Rectal smooth muscle tissue (tissue), 1 donor: ENCODE measurements around the gene NOC4L.
"Not testable (repeated sequence)": the region's sequence is repeated elsewhere in the genome, so short reads cannot be mapped to it uniquely, and the experiment has no call there.

ENCODE experiments used
- H3K27ac ChIP-seq: one replicate; pipeline ENCODE4 v1.7.0; 2013; ENCODE audit warnings: low read depth, low read length, inconsistent platforms
- H3K27me3 ChIP-seq: one replicate; pipeline ENCODE4 v1.7.0; 2013; ENCODE audit warnings: low read length; ENCODE audit not compliant: control insufficient read depth, insufficient read depth
- H3K36me3 ChIP-seq: one replicate; pipeline ENCODE4 v1.7.0; 2013; ENCODE audit warnings: low read length; ENCODE audit not compliant: control insufficient read depth, insufficient read depth
- H3K4me1 ChIP-seq: one replicate; pipeline ENCODE4 v1.7.0; 2013; ENCODE audit warnings: low read length; ENCODE audit not compliant: control insufficient read depth, insufficient read depth
- H3K4me3 ChIP-seq: one replicate; pipeline ENCODE4 v1.7.0; 2013; ENCODE audit warnings: low read length
- H3K9ac ChIP-seq: one replicate; pipeline ENCODE4 v1.7.0; 2013; ENCODE audit warnings: low read length

Gene NOC4L

DNA sequence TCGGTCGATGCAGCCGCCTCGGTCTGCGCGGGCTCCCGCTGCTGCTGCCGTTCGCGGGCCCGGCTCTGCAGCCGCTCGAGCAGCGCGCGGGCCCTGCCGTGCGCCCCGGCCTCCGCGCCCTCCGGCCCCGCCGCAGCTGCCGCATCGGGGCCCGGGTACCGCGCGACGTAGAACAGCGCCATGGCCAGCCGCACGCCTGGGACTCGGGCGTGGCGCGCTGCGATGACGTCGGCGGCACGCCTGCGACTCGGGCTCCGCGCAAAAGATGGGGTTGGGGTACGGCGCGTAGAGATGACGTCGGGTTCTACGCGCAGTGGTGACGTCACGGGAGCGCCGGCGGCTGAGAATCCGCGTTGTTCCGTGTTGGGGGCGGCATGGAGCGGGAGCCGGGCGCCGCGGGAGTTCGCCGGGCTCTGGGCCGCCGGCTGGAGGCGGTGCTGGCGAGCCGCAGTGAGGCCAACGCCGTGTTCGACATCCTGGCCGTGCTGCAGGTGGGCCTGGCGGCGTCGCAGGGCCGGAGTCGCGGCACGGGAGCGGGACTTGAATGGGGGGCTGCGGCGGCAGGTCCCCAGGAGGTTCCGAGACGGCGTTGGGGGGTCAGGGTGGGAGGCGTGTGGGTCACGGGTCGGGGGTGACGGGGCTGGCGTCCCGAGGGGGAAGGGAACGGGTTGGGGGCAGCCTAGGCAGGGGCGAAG, at the start of gene NOC4L, which contains the start of gene DDX51:
Gene NOC4L, plus strand, starts transcription at position 343 of the 695 bp plus-strand sequence. Its CDS starts 32 bp downstream, at position 375.
Gene DDX51, minus strand, starts transcription at position 205 of the 695 bp plus-strand sequence. Its CDS starts 23 bp downstream, at position 182.
- Histone ChIP-seq H3K4me3 (peak within 1 kb of the TSS; percentile 79), H3K27me3 (no peaks in the 10 kb centered on the region), H3K4me1 (peaks cover 10% of the 10 kb centered on the region), H3K27ac (peak within 1 kb of the TSS; percentile 81), H3K9ac (peak within 1 kb of the TSS; percentile 90), H3K36me3 (peaks cover 24% of the 10 kb centered on the region)

DNA sequence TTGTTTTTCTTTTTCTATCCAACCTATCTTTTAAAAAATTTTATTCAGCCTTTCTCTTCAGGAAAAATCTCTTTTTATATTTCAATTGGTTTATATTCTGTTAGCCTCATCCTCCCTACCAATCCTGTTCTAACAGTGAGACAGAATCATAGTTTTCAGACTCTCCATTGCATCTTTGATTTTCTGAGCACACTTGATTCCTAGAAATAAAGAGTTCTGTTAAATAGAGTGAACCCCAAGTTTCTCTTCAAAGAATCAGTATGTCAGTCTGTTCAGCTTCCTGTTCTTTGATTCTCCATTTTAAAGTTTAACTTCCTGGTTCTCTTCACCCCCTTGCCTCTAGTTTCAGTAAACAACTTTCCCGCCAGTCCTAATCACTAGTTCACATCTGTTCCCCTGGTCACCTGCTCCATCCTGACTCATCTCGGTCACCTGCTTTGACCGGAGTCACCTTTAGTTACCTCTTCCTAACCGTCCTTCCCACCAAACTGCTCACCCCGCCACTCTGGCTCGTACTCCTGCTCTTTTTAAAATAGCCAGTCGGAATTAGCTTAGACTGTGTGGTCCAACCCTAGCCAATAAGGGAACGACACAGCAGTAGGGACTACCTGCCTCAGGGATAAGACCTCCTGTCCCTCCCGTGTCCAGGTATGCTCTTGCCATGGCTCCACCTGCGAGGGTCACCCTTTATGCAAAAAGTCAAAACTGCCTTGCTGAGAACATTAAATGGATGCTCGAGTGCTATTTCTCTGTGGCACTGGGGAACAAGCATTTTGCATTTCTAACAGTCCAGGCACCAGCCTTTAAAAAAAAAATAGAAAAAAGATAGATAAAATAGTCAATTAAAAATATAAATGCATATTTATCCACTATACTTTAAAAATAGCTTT, 48.5 kb upstream of the NOC4L start:
- H3K9ac ChIP-seq, result no peak overlapping the region
- no peaks in the 10 kb centered on the region for H3K36me3 ChIP-seq
- no peak overlapping the region for H3K27ac ChIP-seq
- no peaks in the 10 kb centered on the region for H3K4me1 ChIP-seq
- no peak overlapping the region for H3K4me3 ChIP-seq
- no peaks in the 10 kb centered on the region for H3K27me3 ChIP-seq

GRCh38 chr12:132099739-132100138, 44.5 kb upstream of the NOC4L start:
- H3K36me3 ChIP-seq, result no peaks in the 10 kb centered on the region
- H3K27me3 ChIP-seq, result no peaks in the 10 kb centered on the region
- H3K9ac ChIP-seq, result no peak overlapping the region
- H3K4me1 ChIP-seq, result no peaks in the 10 kb centered on the region
- no peak overlapping the region for H3K4me3 ChIP-seq
- H3K27ac ChIP-seq, result no peak overlapping the region

DNA sequence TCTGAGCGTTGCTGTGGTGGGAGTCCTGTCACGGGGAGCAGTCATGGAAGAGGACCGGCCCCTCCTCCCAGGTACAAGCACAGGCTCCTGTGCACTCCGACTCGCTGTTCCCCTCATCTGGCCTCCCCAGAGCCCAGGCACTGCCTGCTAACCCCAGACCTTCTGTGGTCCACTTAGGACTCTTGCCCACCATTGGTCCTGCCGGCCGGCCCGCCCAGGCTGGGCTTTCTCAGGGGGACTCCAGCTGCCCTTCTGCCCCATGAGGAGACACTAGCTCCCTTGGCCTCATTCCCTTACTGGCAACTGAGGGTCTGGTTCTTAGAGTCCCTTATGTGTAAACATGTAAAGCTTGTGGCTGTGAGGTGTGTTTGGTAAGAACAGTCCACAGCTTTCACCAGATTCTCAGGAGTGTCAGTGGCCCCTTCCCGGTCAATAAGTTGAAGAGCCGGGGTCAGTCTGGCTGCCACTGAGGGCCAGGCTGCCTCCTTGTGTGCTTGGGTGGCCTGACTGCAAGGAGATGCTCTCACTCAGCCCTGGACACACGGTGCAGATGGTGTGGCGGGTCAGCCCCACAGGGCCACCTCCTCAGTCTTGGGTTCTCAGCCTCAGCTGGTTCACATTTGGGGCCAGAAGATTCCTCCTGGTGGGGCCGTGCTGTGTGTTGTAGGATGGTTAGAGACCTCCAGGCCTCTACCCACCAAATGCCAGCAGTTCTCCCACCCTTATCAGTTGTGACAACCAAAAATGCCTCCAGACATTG, 43.8 kb upstream of the NOC4L start:
- Histone ChIP-seq H3K27ac (no peak overlapping the region), H3K4me3 (no peak overlapping the region), H3K9ac (no peak overlapping the region), H3K4me1 (no peaks in the 10 kb centered on the region), H3K27me3 (no peaks in the 10 kb centered on the region), H3K36me3 (no peaks in the 10 kb centered on the region)

DNA sequence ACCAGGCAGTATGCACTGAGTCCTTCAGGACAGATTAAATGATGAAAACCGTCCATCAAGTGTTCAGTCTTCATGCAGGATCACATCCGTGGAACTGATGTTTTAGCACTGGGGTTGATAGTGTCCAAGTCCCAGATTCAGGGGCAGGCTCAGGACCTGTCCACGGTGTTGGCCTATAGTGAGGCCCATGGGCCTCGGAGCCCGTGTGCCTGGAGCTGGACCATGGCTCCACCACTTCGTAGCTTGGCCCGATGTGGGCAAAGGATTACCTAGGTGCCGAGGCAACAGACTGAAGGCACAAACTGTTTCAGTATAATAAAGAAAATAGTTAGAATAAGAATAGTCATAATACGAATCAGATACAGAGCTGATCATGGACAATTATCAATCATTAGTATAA, 42.0 kb upstream of the NOC4L start:
- no peak overlapping the region for H3K4me3 ChIP-seq
- H3K4me1 ChIP-seq, result no peaks in the 10 kb centered on the region
- no peaks in the 10 kb centered on the region for H3K36me3 ChIP-seq
- no peak overlapping the region for H3K9ac ChIP-seq
- no peaks in the 10 kb centered on the region for H3K27me3 ChIP-seq
- H3K27ac ChIP-seq, result no peak overlapping the region

- H3K27me3 ChIP-seq, H3K9ac ChIP-seq, H3K4me1 ChIP-seq, H3K36me3 ChIP-seq, H3K27ac ChIP-seq, H3K4me3 ChIP-seq: not testable (repeated sequence)
Observed at GRCh38 chr12:132103072-132103471, 41.2 kb upstream of the NOC4L start.

DNA sequence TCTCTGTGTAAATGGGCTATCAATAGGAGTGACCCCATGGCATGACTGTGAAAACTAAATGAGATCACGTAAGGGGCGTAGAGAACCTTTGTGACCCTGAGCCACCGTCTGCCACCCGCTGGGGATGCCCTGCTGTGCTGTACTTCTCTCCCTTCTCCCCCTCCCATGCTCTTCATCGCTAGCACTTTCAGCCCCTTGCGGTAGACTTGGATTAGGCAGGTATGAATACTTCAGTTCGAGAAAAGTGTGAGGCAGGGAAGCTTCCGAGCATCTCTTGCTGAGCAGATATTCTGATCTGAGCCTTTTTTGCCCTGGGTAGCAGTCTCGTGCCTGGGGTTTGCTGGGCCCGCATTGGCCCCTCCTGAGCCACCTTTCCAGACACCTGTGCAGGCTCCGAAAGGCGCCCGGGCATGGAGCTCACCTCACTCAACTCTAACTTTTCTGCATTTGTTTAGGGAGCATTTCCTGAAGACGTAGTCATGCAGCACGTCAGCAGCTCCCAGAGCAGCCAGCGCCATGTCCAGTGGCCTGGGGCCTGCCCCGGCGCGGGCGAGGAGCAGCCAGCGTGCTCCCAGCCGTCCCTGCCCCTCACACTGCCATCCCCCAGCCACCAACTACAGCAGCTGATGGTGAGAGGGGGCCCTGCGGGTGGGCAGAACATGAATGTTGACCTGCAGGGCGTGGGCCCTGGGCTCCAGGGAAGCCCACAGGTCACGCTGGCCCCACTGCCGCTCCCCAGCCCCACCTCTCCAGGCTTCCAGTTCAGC, 40.5 kb upstream of the NOC4L start:
- no peak overlapping the region for H3K27ac ChIP-seq
- no peaks in the 10 kb centered on the region for H3K27me3 ChIP-seq
- no peak overlapping the region for H3K9ac ChIP-seq
- H3K4me3 ChIP-seq, result no peak overlapping the region
- H3K4me1 ChIP-seq, result no peaks in the 10 kb centered on the region
- no peaks in the 10 kb centered on the region for H3K36me3 ChIP-seq

DNA sequence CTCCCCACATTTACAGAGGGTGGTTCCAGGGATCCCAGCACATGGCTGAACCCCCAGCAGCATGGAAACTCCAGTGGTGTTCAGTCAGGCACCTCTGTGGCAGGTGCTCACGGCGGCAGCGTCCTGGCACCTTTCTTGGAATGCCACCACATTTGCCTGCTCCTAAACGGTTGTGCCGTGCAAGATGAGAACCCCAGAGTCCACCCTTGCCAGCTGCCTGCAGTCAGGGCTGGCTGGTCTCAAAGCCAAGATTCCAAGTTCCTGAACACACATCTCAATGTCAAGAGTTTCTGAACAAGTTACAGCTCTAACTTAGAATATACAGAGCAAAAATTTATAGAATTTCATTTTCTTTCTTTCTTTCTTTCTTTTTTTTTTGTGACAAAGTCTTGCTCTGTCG, 38.8 kb upstream of the NOC4L start:
- H3K9ac ChIP-seq, result no peak overlapping the region

GRCh38 chr12:132106921-132107320, 37.3 kb upstream of the NOC4L start:
- Histone ChIP-seq H3K4me3 (no peak overlapping the region), H3K4me1 (no peaks in the 10 kb centered on the region), H3K27ac (no peak overlapping the region), H3K36me3 (peaks cover 3% of the 10 kb centered on the region), H3K27me3 (no peaks in the 10 kb centered on the region), H3K9ac (no peak overlapping the region)

More for the DNA sequence above, 38.8 kb upstream of the NOC4L start:
- no peaks in the 10 kb centered on the region for H3K4me1 ChIP-seq
- H3K27me3 ChIP-seq, result no peaks in the 10 kb centered on the region
- H3K27ac ChIP-seq, result no peak overlapping the region
- no peak overlapping the region for H3K4me3 ChIP-seq
- peaks cover 3% of the 10 kb centered on the region for H3K36me3 ChIP-seq

GRCh38 chr12:132108211-132108832, 35.9 kb upstream of the NOC4L start:
- Histone ChIP-seq H3K27ac (no peak overlapping the region), H3K27me3 (no peaks in the 10 kb centered on the region), H3K4me3 (no peak overlapping the region), H3K9ac (no peak overlapping the region), H3K4me1 (no peaks in the 10 kb centered on the region), H3K36me3 (peaks cover 3% of the 10 kb centered on the region)

DNA sequence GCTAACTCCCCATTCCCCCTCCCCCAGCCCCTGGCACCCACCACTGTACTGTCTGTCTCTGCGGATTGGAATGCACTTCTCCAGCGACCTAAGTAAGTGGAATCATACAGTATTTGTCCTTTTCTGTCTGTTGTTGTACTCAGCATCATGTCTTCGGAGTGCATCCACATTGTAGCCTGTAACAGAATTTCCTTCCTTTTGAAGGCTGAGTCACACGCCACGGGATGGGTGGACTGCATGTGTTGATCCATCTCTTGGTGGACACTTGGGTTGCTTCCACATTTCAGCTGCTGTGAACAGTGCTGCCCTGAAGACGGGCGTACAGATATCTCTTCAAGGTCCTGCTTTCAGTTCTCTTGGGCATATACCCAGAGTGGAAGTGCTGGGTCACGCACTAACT, 34.5 kb upstream of the NOC4L start:
- Histone ChIP-seq H3K36me3 (peaks cover 4% of the 10 kb centered on the region), H3K4me1 (no peaks in the 10 kb centered on the region), H3K9ac (no peak overlapping the region), H3K4me3 (no peak overlapping the region), H3K27me3 (no peaks in the 10 kb centered on the region), H3K27ac (no peak overlapping the region)
